ENCODE measurements around the gene B4GALT7. TPM values are rescaled to one million over a fixed set of nuclear protein-coding genes. Genes with fewer than 3 reads are reported as not detected.

The B4GALT7 gene
- 29.9 TPM for total RNA-seq

GRCh38 chr5:177599731-177600507 is at the start of gene B4GALT7:
TSS of gene B4GALT7 (plus strand) at chr5:177600132. CDS start at chr5:177600211, 79 bp downstream.

GRCh38 chr5:177554474-177555111 is 45.3 kb upstream of the B4GALT7 start, which contains the start of gene FAM193B:
TSS of gene FAM193B (minus strand) at chr5:177554563. CDS start at chr5:177554458, 105 bp downstream.

GRCh38 chr5:177592010-177592834 is 7.7 kb upstream of the B4GALT7 start, which contains the start of gene TMED9:
TSS of gene TMED9 (plus strand) at chr5:177592203. CDS start at chr5:177592215, 12 bp downstream.

Other genes with a start within 250 kb of the B4GALT7 start
- gene LMAN2, start 248.5 kb upstream of the B4GALT7 start, total RNA-seq: 150 TPM
- 5.1 TPM for gene RGS14, start 242.2 kb upstream of the B4GALT7 start, total RNA-seq
- gene SLC34A1, start 215.7 kb upstream of the B4GALT7 start, total RNA-seq: not detected
- gene PFN3, start 199.5 kb upstream of the B4GALT7 start, total RNA-seq: not detected
- 1.9 TPM for gene F12, start 190.6 kb upstream of the B4GALT7 start, total RNA-seq
- gene GRK6, start 173.5 kb upstream of the B4GALT7 start, total RNA-seq: 22.2 TPM
- gene PRR7, start 153.3 kb upstream of the B4GALT7 start, total RNA-seq: 4.8 TPM
- gene DBN1, start 126.5 kb upstream of the B4GALT7 start, total RNA-seq: 132 TPM
- gene PDLIM7, start 102.5 kb upstream of the B4GALT7 start, total RNA-seq: 64.4 TPM
- 4.8 TPM for gene DOK3, start 90.3 kb upstream of the B4GALT7 start, total RNA-seq
- gene DDX41, start 83.2 kb upstream of the B4GALT7 start, total RNA-seq: 68.6 TPM
- 49.9 TPM for gene FAM193B, start 45.6 kb upstream of the B4GALT7 start, total RNA-seq
- 81.0 TPM for gene TMED9, start 7.9 kb upstream of the B4GALT7 start, total RNA-seq
- gene FAM153A, start 182.8 kb downstream of the B4GALT7 start, total RNA-seq: 1.9 TPM